NCI-H82 (cell line): ENCODE results near the gene FZD10.
A peak's percentile ranks its signal among the peaks of the same experiment; 100 is the strongest.

Experiments
- DNase-seq: peaks from one replicate; lab custom pipeline; 2025; lab: John Stamatoyannopoulos, UW

The FZD10 gene

GRCh38 chr12:130179191-130179590 is 16.9 kb downstream of the FZD10 start:
- no peak for DNase-seq

DNA sequence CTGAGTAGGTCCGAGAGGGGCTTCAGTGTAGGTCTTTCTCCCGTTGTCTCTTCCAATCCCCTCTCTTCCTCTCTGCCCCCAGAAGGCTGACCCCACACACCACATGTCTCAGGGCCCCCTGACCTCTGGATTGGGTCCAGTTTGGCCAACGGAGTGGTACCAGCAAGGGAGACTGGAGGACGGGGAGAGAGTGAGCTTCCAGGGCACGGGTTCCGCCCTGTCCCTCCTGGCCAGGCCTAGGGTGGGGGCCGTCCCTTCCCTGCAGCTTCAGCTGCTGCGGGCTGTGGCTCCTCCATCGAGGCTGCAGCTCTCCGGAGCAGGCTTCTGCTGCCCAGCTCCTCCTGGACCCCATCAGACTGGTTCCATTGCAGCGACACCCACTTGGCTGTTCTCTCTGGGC is 17.4 kb downstream of the FZD10 start:
- DNase-seq = no peak

GRCh38 chr12:130181211-130181610 is 18.9 kb downstream of the FZD10 start:
- DNase-seq = no peak

GRCh38 chr12:130183585-130184370 is 21.5 kb downstream of the FZD10 start:
- no peak for DNase-seq

- DNase-seq = no peak
These were observed 22.3 kb downstream of the FZD10 start for GRCh38 chr12:130184404-130185090.

- no peak for DNase-seq
These were observed 23.5 kb downstream of the FZD10 start for GRCh38 chr12:130185455-130186391.

- no peak for DNase-seq
These were observed 24.5 kb downstream of the FZD10 start for GRCh38 chr12:130186651-130187268.

GRCh38 chr12:130192642-130193345 is 30.5 kb downstream of the FZD10 start:
- DNase-seq = peak; percentile 28

DNA sequence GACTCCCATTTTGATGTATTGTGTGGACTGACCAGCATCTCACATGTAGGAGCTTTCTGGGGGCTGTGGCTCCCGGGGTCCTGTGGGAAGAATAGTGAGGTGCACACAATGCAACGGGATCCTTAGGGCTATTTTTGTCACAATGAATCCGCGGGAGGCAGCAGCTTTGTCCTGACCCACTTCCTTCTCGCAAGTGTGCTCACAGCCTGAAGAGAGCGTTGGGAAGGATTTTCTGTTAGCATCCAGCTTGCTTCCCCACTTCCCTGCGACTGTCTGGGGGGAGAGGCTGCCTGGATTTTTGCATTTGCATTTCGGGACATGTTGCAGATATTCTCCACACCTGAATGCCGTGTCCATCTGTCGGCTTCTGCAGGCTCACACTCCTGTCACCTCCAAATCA is 31.9 kb downstream of the FZD10 start:
- DNase-seq = no peak

DNA sequence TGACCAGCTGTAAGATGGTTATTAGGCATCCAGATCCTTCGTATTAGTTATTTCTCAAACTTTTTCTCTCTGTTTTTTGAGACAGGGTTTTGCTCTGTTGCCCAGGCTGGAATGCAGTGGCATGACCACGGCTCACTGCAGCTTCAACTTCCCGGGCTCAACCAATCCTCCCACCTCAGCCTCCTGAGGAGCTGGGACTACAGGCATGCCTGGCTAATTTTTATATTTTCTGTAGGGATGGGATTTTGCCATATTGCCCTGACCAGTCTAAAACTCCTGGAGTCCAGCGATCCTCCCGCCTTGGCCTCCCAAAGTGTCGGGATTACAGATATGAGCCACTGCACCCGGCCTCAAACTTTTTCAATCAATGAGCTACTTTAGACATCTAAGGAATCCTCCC is 33.1 kb downstream of the FZD10 start:
- no peak for DNase-seq

GRCh38 chr12:130195776-130196175 is 33.5 kb downstream of the FZD10 start:
- no peak for DNase-seq

DNA sequence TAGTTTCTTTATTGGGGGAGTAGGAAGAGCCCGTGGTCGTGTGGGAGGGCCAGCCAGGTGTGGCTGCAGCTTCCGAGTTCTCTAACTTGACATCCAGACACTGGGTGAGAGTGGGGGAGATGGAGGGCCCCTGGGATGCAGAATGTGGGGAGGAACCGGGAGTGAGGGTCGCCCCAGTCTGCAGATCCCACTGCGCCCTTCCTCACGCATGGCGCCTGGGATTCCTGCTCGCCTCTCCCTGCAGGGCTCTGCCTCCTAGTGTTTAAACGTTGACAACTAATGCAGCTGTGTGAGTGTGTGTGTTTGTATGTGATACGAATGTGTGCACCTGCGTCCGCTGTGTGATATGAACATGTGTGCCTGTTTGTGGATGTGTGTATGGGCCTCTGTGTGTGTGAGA is 34.6 kb downstream of the FZD10 start:
- DNase-seq = no peak

DNA sequence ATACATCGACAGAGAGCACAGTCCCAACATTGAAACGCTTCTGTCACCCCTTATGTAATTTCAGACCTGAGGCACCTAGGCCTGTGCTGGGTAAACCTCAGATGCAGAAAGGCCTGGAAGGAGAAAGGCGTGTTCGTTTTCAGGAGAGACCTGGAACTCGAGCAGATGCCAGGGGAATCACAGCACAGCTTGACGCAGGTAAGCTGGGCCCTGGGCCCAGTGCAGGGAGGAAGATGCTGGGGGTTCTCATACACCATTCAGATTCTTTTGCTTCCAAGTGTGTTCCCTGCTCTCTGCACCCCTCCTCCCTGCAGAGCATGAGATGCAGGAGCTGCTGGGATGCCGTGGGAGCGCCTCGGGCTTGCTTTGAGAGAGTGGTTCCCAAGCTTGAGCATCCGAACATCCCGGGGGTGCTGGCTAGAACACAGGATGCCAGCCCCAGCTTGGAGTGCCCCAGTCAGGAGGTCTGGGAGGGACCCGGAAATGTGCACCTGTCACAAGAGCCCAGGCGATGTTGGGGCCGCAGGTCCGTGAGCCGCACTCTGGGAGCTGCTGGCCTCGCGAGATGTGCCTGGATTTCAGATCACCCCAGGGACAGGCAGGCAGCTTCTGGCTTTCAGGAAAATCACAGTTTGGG is 35.9 kb downstream of the FZD10 start:
- DNase-seq = no peak

DNA sequence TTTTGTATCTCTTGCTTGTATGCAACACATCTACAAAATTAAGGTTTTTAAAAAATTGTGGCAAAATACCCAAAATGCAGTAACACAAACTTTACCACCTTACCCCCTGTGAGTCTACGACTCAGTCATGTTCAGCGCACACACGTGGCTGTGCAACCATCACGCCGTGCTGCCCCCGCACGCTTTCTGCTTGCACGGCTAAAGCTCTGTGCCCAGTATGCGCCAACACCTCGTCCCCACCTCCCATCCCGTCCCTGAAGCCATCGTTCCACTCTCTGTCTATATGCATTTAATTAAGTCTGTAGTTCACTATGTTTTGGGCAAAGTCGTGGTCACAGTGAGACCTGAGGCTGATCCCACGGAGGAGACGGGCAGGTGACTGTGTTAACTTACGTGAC is 36.4 kb downstream of the FZD10 start:
- no peak for DNase-seq

DNA sequence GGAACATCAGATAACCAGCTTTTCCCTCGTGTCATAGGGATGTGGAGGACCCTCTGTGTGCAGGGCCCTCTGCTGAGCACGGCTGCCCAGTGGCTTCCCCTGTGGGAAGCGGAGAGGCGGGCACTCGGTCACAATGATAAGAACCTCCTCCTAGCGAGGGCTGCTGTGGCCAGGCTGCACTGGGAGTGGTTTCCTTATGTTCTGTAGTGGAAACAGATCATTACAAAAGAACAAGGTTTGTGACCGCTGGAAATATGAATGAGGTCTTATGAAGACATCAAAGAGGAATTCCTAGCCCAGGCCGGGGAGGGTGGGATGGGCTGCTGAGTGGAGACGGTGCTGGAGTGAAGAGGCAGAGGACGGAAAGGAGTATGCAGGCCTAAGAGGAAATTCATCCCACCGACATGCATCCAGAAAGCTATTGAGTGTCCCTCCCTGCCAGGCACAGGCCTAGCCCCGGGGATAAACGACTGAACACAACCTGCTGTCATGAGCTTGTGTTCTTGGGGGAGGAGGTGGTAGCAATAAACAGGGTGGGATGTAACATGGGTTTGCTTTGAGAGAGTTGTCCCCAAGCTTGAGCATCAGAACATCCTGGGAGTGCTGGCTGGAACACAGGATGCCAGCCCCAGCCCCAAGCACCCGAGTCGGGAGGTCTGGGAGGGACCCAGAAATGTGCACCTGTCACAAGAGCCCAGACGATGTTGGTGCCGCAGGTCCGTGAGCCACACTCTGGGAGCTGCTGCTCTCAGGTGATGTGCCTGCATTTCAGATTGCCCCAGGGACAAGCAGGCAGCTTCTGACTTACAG is 37.5 kb downstream of the FZD10 start:
- DNase-seq = no peak

- DNase-seq = no peak
These were observed 38.2 kb downstream of the FZD10 start for GRCh38 chr12:130200445-130200844.

DNA sequence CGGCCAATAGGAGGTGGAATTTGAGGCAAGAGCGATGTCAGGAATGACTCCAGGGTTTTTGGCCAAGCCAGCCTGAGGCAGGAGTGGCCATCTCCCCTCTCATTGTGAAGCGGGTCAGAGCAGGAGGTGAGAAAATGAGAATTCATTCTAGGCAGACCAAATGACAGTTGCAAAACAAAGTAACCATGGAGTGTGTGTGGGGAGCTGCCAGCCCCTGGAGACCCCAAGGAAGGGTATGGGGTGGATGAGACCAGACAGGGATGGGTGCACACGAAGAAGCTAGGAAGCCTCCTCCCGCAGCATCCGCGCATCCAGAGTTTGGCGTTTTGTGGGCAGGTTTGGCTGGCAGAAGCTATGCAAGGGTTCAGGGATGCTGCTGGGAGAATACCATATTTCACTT is 38.8 kb downstream of the FZD10 start:
- DNase-seq = no peak

DNA sequence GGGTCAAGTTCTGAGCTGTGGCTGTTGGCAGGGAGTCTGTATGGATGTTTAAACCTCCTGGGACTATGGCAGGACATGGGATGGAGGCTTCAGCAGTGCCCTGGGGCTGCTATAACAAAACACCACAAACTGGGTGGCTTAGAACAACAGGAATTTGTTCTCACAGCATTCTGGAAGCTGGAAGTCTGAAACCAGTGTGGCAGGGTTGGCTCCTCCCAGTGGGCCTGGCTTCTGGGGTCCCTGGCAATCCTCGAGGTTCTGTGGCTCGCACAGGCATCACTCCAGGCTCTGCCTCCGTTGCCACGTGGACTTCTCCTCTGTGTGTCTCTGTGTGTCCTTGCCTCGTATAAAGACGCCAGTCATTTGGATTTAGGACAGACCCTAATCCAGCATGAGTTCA is 39.9 kb downstream of the FZD10 start:
- DNase-seq = no peak

DNA sequence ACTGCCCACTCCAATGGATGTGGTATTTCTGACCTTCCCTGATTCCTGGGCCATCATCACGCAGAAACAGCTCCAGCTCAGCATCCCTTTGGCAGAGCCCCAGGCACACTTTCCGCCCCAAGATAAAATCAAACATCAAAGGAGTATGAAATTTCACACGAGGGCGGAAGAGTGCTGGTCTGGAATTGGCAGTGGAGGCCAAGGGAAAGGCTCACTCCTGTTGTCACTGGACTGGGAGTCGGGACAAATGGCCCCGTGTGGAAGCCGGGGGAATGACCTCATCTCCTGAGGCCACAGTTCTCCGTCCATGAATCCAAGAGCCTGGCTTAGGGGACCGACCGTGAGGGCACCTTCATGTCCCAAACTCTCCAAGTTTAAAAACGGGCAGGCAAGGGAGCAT is 40.9 kb downstream of the FZD10 start:
- DNase-seq = no peak

GRCh38 chr12:130204541-130204953 is 42.3 kb downstream of the FZD10 start:
- no peak for DNase-seq
